GM19463 (cell line): ENCODE measurements around the gene TENM3.

Experiments
- ATAC-seq: cut with Tn5 transposase; IDR thresholded peaks from one replicate; pipeline ENCODE4 v1.9.1; 2021; ENCODE audit warnings: mild to moderate bottlenecking, moderate library complexity; ENCODE audit not compliant: unreplicated experiment

The TENM3 gene

GRCh38 chr4:182758273-182758672 lies 515.1 kb downstream of the TENM3 start:
- no peak for ATAC-seq

- no peak for ATAC-seq
These were observed 517.4 kb downstream of the TENM3 start for GRCh38 chr4:182760551-182761043.

- ATAC-seq = no peak
These were observed 520.9 kb downstream of the TENM3 start for GRCh38 chr4:182764137-182764536.

GRCh38 chr4:182764642-182765041 lies 521.4 kb downstream of the TENM3 start:
- no peak for ATAC-seq

GRCh38 chr4:182765987-182766856 lies 523.0 kb downstream of the TENM3 start:
- ATAC-seq = no peak

GRCh38 chr4:182766857-182767250 lies 523.7 kb downstream of the TENM3 start:
- no peak for ATAC-seq

GRCh38 chr4:182768838-182769237 lies 525.6 kb downstream of the TENM3 start:
- ATAC-seq = no peak

GRCh38 chr4:182770259-182770995 lies 527.2 kb downstream of the TENM3 start:
- ATAC-seq = no peak

GRCh38 chr4:182770996-182771514 lies 527.9 kb downstream of the TENM3 start:
- no peak for ATAC-seq

GRCh38 chr4:182775075-182775474 lies 531.9 kb downstream of the TENM3 start:
- no peak for ATAC-seq

- no peak for ATAC-seq
These were observed 533.3 kb downstream of the TENM3 start for GRCh38 chr4:182776376-182777105.

GRCh38 chr4:182778222-182778982 lies 535.2 kb downstream of the TENM3 start:
- ATAC-seq = no peak

GRCh38 chr4:182786991-182787390 lies 543.8 kb downstream of the TENM3 start:
- no peak for ATAC-seq

GRCh38 chr4:182788201-182788600 lies 545.0 kb downstream of the TENM3 start:
- no peak for ATAC-seq

GRCh38 chr4:182789529-182789928 lies 546.3 kb downstream of the TENM3 start:
- no peak for ATAC-seq

- no peak for ATAC-seq
These were observed 552.4 kb downstream of the TENM3 start for GRCh38 chr4:182795446-182796238.

- no peak for ATAC-seq
These were observed 556.5 kb downstream of the TENM3 start for GRCh38 chr4:182799515-182800215.

GRCh38 chr4:182800216-182800515 lies 557.0 kb downstream of the TENM3 start:
- no peak for ATAC-seq

GRCh38 chr4:182801636-182802035 lies 558.4 kb downstream of the TENM3 start:
- ATAC-seq = no peak
